Measurements from ENCODE around the gene GALT. TPM values are rescaled to one million over a fixed set of nuclear protein-coding genes. Genes with fewer than 3 reads are reported as not detected.

Gene GALT
- total and polyA plus RNA-seq, 2 of the 13 experiments (the other 11 are each of a cell fraction or from before 2014, with no cell fraction given) = 40.4 to 46.3 TPM

GRCh38 chr9:34651876-34652601 lies 5.6 kb downstream of the GALT start, which contains the start of gene IL11RA (continued):
- TF ChIP-seq HDAC2 (CRISPR knock-in tag; IDR thresholded peaks at IDR 0.05) (peak; percentile 63; the same call in 1 of the 2 replicates), ZNF18 (CRISPR knock-in tag; IDR thresholded peaks at IDR 0.05; ENCODE audit: insufficient replicate concordance) (no peak), ZNF614 (CRISPR knock-in tag; IDR thresholded peaks at IDR 0.05; ENCODE audit: borderline replicate concordance) (0 out of 2 replicates have a peak, but pooled peaks have one; percentile 52), MEIS2 (CRISPR knock-in tag; IDR thresholded peaks at IDR 0.05) (peak; percentile 97), ZNF891 (CRISPR knock-in tag; IDR thresholded peaks at IDR 0.05) (0 out of 2 replicates have a peak, but pooled peaks have one; percentile 32), ZNF644 (CRISPR knock-in tag; IDR thresholded peaks at IDR 0.05; ENCODE audit: low read depth) (no peak), ZNF235 (CRISPR knock-in tag; IDR thresholded peaks at IDR 0.05; ENCODE audit: borderline replicate concordance) (0 out of 2 replicates have a peak, but pooled peaks have one; percentile 39), ZNF552 (CRISPR knock-in tag; IDR thresholded peaks at IDR 0.05; ENCODE audit: borderline replicate concordance) (no peak), HNRNPL (IDR thresholded peaks at IDR 0.05; ENCODE audit: low read depth, low read length) (peak; percentile 89), MIXL1 (CRISPR knock-in tag; IDR thresholded peaks at IDR 0.05) (no peak), HMG20B (CRISPR knock-in tag; conservative IDR thresholded peaks at IDR 0.05) (0 out of 2 replicates have a peak, but pooled peaks have one; percentile 7), KLF6 (CRISPR knock-in tag; IDR thresholded peaks at IDR 0.05) (no peak), ZNF609 (CRISPR knock-in tag; IDR thresholded peaks at IDR 0.05; ENCODE audit: borderline replicate concordance) (peak; percentile 51; the same call in 1 of the 2 replicates), ZMAT3 (CRISPR knock-in tag; conservative IDR thresholded peaks at IDR 0.05) (no peak), MEIS1 (CRISPR knock-in tag; IDR thresholded peaks at IDR 0.05; ENCODE audit: borderline replicate concordance) (peak; percentile 89), ZNF775 (CRISPR knock-in tag; IDR thresholded peaks at IDR 0.05; ENCODE audit: borderline replicate concordance) (no peak), MYPOP (CRISPR knock-in tag; IDR thresholded peaks at IDR 0.05) (peak; percentile 69; the same call in 1 of the 2 replicates), ZNF446 (CRISPR knock-in tag; IDR thresholded peaks at IDR 0.05) (no peak)

All from HepG2 (cell line).